DND-41 (cell line): ENCODE measurements around the gene PHACTR3.

Experiments used
- EZH2 ChIP-seq: IDR thresholded peaks from 3 replicates; pipeline ENCODE4 v1.6.1; 2012; ENCODE audit warnings: borderline replicate concordance, low read depth, mild to moderate bottlenecking, moderate library complexity, low read length, inconsistent platforms; ENCODE audit not compliant: severe bottlenecking
- TF ChIP-seq, protein P1 (sequence below): IDR thresholded peaks from 2 replicates; pipeline ENCODE4 v1.5.1; 2012; ENCODE audit warnings: borderline replicate concordance, low read length, moderate library complexity, mild to moderate bottlenecking; ENCODE audit not compliant: poor library complexity, severe bottlenecking; ENCODE audit errors: extremely low read depth

DNA sequence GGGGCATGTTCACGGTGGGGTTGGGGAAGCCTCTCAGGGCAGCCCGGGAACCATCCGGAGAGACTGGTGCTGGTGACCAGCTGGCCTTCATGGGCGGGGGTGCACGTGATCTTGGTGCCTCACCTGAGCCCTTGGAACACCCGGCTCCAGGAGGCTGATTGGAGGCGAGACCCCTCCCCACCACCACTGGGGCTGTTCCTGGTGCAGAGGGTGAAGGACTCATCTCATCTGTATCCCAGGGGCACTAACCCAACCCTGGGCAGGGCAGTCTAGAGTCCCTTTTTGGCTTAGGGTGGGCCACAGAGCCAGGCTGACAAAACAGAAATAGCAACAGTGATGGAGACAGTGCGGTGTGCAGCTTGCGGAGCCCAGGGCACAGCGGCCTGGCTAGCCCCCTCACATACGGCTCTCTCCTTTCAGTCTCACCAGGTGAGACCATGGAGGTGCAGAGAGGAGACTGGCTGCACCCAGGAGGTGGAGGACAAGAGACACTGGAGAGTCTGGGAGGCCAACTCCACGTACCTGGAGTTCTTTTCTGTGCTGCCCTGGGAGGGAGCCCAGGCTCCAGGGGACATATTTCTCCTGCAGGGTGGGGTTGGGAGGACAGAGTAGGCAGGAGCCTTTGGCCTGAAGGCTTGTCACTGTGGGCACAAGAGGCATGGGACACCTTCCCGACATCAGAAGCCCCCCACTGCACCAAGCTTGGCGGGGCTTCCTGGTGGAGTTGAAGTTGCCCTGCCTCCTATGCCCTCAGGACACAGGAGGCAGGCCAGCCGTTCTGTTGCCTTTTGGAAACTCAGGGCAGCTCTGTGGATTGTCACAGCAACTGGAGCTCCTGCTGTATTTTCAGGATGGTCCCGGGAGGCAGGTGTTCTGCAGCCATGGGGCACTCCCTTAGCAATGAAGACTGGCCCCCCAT lies 223.1 kb downstream of the PHACTR3 start:
- TF ChIP-seq, protein P1, sequence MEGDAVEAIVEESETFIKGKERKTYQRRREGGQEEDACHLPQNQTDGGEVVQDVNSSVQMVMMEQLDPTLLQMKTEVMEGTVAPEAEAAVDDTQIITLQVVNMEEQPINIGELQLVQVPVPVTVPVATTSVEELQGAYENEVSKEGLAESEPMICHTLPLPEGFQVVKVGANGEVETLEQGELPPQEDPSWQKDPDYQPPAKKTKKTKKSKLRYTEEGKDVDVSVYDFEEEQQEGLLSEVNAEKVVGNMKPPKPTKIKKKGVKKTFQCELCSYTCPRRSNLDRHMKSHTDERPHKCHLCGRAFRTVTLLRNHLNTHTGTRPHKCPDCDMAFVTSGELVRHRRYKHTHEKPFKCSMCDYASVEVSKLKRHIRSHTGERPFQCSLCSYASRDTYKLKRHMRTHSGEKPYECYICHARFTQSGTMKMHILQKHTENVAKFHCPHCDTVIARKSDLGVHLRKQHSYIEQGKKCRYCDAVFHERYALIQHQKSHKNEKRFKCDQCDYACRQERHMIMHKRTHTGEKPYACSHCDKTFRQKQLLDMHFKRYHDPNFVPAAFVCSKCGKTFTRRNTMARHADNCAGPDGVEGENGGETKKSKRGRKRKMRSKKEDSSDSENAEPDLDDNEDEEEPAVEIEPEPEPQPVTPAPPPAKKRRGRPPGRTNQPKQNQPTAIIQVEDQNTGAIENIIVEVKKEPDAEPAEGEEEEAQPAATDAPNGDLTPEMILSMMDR = no peak
- no peak for TF ChIP-seq EZH2
